ENCODE data around the gene DMXL1.

DNA sequence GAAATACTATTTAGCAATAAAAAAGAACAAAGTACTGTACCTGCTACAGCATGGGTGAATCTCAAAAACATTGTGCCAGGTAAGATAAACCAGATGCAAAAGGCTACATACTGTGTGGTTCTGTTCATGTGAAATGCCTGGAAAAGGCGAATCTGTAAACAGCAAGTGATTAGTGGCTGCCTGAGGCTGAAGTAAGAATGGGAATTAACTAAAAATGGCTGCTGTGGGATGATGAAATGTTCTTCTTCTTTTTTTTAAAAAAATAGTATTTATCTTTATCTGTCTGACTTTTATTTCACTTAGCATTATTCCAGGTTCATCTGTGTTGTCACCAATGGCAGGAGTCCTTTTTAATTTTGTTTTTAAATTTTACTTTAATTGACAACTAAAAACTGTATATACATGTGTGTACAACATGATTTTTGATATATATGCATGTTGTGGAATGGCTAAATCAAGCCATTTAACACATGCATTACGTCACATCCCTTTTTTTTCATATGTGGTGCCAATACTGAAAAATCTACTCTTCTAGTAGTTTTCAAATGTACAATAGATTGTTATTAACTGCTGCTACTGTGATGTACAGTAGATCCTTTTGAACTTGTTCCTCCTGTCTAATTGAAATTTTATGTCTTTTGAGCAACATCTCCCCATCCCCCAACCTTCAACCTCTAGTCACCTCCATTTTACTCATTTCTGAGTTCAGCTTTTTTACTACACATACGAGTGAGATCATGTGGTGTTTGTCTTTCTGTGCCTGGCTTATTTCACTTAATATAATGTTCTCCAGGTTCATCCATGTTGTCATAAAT lies 222.0 kb downstream of the DMXL1 start:
- TF ChIP-seq POLR2AphosphoS5 (IDR thresholded peaks at IDR 0.05; ENCODE audit: borderline replicate concordance, low read depth, low read length), result no peak
- TF ChIP-seq EZH2 (IDR thresholded peaks at IDR 0.05), result no peak
- no peak for TF ChIP-seq FOXP2 (optimal IDR thresholded peaks at IDR 0.05; ENCODE audit: control extremely low read depth, extremely low read length, insufficient read depth)

Data from SK-N-MC (cell line).